Kidney (tissue), 14 donors: ENCODE measurements around the gene KLK15. TPM values are rescaled to one million over a fixed set of nuclear protein-coding genes. Genes with fewer than 3 reads are reported as not detected.

ENCODE experiments used
- DNase-seq, 5 donors: peaks; one replicate each; pipeline ENCODE4 v3.0.0-alpha.2; 2013 to 2020
- FAIRE-seq: peaks from 2 replicates; lab custom pipeline; 2012; peaks lifted over from hg19 to GRCh38; lab: Jason Lieb, UNC
- H3K27ac ChIP-seq, 2 donors: one replicate each; pipeline ENCODE4 v1.7.0; 2013; ENCODE audit warnings: low read depth in 2 of 2, low read length in 2 of 2, inconsistent platforms in 1 of 2
- H3K27me3 ChIP-seq: one replicate; pipeline ENCODE4 v1.7.1; 2013; ENCODE audit warnings: low read length, inconsistent platforms; ENCODE audit not compliant: control insufficient read depth, insufficient read depth
- H3K36me3 ChIP-seq, 3 donors: one replicate each; pipeline versions ENCODE4 v1.7.0 to v1.7.1; 2013; ENCODE audit warnings: low read length in 3 of 3, control low read depth in 1 of 3, inconsistent platforms in 1 of 3; ENCODE audit not compliant: insufficient read depth in 3 of 3, control insufficient read depth in 2 of 3
- H3K4me1 ChIP-seq, 3 donors: one replicate each; pipeline versions ENCODE4 v1.7.0 to v1.7.1; 2013; ENCODE audit warnings: low read length in 3 of 3, inconsistent platforms in 1 of 3, low read depth in 1 of 3; ENCODE audit not compliant: control insufficient read depth in 2 of 3, insufficient read depth in 2 of 3
- H3K4me3 ChIP-seq, 3 donors: one replicate each; pipeline versions ENCODE4 v1.7.0 to v1.8.1; 2013; ENCODE audit warnings: low read length in 3 of 3, control low read depth in 1 of 3, inconsistent platforms in 1 of 3
- H3K9ac ChIP-seq, 3 donors: one replicate each; pipeline versions ENCODE4 v1.7.0 to v1.7.1; 2013; ENCODE audit warnings: low read length in 3 of 3, control low read depth in 1 of 3, inconsistent platforms in 1 of 3
- H3K9me3 ChIP-seq, 3 donors: one replicate each; pipeline versions ENCODE4 v1.7.0 to v1.7.1; 2013; ENCODE audit warnings: low read length in 3 of 3, control low read depth in 1 of 3, inconsistent platforms in 1 of 3; ENCODE audit not compliant: control insufficient read depth in 2 of 3, insufficient read depth in 1 of 3
- intact Hi-C: fragments of 100-400 bp; cut with DNase I; formaldehyde crosslinking; loops from one replicate; pipeline ENCODE4 v1.11.1; 2022
- polyA plus RNA-seq: library from polyadenylated mRNA; stranded (reverse); fragments of 350-450 nt; fragmentation: Illumina TruSeq; extraction: RNeasy Lipid Tissue Mini Kit (QIAGEN cat#74804); gene quantifications from one replicate; pipeline ENCODE4 v1.2.3, GENCODE V29; 2014; ENCODE audit warnings: low read depth, low replicate concordance; ENCODE audit not compliant: insufficient read depth
- total RNA-seq: library from RNA; stranded (reverse); fragmentation: NEBNext Ultra II Directional; extraction: Animal tissue kit (Norgen Biotek cat#: 25700); gene quantifications from one replicate; pipeline ENCODE4 v1.2.1, GENCODE V29; 2021
- TF ChIP-seq, protein P1 (sequence below): IDR thresholded peaks from 3 replicates; pipeline ENCODE4 v1.5.1; 2012; ENCODE audit warnings: mild to moderate bottlenecking, moderate library complexity, borderline replicate concordance; ENCODE audit not compliant: insufficient read depth; ENCODE audit errors: extremely low read depth
- donor health status: control.
- donor health status: control.
- donor health status: control.
- donor health status: control.
- donor health status: control.
- donor health status: DM: yes; HTN: yes; CAD: no.
- donor health status: Normal renal cell carcinoma (clear cell type).

Gene KLK15
- total and polyA plus RNA-seq, 2 donors from 2014 or later, result 2.7 TPM; not detected in 1

DNA sequence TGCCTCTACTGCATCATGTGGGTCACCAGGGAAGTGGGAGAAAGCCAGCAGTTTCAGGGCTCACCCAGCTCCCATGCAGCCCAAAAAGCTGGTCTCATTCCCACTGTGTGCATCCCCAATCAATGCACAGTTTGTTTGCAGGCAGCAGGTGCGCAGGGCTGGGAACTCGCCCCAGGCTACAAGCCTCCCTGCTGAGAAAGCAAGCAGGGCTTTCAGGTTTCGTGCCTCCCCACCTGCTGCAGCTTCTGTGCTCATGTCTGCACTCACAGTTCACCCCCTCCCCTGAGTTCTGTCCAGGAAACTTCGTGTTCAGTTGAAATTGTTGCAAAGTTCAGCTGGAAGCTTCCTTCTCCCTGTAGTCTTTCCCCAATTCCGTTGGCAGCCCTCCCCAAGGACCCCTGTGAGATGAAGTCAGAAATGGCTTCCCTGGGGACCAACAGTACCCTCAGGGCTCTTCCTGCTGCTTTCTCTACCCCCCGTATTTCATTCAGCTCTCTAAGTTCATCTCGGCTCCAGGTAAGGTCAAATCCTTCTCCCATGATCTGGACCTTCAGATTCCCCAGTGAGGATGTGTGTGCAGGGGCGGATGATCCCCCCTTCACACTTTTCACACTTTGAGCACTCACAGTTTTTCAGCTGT lies 11.0 kb upstream of the KLK15 start:
- no peaks in the 10 kb centered on the region for H3K9me3 ChIP-seq
- H3K4me3 ChIP-seq, result no peak overlapping the region
- DNase-seq (no peak), FAIRE-seq (no peak)
- TF ChIP-seq, protein P1, sequence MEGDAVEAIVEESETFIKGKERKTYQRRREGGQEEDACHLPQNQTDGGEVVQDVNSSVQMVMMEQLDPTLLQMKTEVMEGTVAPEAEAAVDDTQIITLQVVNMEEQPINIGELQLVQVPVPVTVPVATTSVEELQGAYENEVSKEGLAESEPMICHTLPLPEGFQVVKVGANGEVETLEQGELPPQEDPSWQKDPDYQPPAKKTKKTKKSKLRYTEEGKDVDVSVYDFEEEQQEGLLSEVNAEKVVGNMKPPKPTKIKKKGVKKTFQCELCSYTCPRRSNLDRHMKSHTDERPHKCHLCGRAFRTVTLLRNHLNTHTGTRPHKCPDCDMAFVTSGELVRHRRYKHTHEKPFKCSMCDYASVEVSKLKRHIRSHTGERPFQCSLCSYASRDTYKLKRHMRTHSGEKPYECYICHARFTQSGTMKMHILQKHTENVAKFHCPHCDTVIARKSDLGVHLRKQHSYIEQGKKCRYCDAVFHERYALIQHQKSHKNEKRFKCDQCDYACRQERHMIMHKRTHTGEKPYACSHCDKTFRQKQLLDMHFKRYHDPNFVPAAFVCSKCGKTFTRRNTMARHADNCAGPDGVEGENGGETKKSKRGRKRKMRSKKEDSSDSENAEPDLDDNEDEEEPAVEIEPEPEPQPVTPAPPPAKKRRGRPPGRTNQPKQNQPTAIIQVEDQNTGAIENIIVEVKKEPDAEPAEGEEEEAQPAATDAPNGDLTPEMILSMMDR, result no peak
- H3K9ac ChIP-seq, result no peak overlapping the region
- no peaks in the 10 kb centered on the region for H3K4me1 ChIP-seq
- H3K27me3 ChIP-seq, result no peaks in the 10 kb centered on the region
- intact Hi-C loops, result no loop called here
- no peak overlapping the region for H3K27ac ChIP-seq
- no peaks in the 10 kb centered on the region for H3K36me3 ChIP-seq

DNA sequence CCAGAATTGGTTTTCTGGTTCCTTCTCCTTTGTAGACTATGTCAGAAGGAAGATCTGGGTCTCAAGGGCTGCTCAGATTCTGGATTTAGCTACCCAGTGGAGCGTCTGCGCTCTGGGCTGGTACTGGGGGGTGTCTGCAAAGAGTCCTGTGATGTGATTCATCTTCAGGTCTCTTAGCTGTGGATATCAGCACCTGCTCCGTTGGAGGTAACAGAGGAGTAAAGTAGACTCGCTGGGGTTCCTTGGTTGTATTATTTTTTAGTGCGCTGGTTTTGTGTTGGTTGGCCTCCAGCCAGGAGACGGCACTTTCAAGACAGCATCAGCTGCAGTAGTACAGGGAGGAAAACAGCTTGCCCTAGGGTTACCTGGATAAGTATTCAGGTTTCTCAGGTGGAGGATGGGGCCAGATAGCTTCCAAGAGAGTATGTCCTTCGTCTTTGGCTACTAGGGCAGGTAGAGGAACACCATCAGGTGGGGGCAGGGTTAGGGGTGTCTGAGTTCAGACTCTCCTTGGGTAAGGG lies 10.4 kb upstream of the KLK15 start:
- Histone ChIP-seq H3K4me3 (no peak overlapping the region), H3K27ac (no peak overlapping the region), H3K9me3 (no peaks in the 10 kb centered on the region), H3K9ac (no peak overlapping the region), H3K4me1 (no peaks in the 10 kb centered on the region), H3K36me3 (no peaks in the 10 kb centered on the region), H3K27me3 (no peaks in the 10 kb centered on the region)
- FAIRE-seq (no peak), DNase-seq (no peak)
- TF ChIP-seq, protein P1, result no peak
- intact Hi-C loops, result no loop called here

DNA sequence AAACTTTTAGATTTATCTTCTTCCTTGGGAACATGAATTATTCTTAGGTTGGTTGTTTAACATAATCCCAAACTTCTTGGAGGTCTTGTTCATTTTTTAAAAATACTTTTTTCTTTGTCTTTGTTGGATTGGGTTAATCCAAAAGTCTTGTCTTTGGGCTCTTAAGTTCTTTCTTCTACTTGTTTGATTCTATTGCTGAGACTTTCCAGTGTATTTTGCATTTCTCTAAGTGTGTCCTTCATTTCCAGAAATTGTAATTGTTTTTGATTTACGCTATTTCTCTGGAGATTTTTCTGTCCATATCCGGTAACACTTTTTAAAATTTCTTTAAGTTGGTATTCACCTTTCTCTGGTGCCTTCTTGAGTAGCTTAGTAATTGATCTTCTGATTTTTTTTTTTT lies 9.8 kb upstream of the KLK15 start:
- TF ChIP-seq, protein P1, result no peak
- no peak overlapping the region for H3K4me3 ChIP-seq
- intact Hi-C loops, result no loop called here

DNA sequence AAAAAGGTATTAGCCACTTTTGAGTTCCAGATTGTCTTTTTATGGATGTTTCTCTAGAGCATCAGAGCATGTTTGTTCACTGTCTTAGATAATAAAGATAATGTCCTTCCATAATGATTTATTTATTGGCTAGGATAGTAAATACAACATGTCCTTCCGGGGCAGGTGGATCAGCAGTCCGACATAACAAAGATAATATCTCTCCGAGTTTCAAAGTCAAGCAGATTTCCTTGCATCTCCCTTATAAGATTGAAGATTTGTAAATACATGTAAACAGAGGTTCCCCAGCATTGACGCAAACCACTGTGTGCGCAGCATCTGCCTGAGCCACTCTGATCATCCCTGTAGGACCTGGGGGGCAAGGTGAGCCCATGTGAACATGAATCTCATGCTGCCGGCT lies 8.8 kb upstream of the KLK15 start:
- FAIRE-seq, result no peak
- intact Hi-C loops, result no loop called here

More for the DNA sequence above, 9.8 kb upstream of the KLK15 start:
- no peak overlapping the region for H3K27ac ChIP-seq
- no peaks in the 10 kb centered on the region for H3K4me1 ChIP-seq
- H3K9me3 ChIP-seq, result no peaks in the 10 kb centered on the region
- DNase-seq, result no peak
- no peaks in the 10 kb centered on the region for H3K36me3 ChIP-seq
- FAIRE-seq, result no peak
- no peak overlapping the region for H3K9ac ChIP-seq
- no peaks in the 10 kb centered on the region for H3K27me3 ChIP-seq

More for the DNA sequence above, 8.8 kb upstream of the KLK15 start:
- Histone ChIP-seq H3K27ac (no peak overlapping the region), H3K36me3 (no peaks in the 10 kb centered on the region), H3K4me3 (no peak overlapping the region), H3K4me1 (peaks cover 0 to 2% (median 0%) of the 10 kb centered on the region in 3 donors), H3K27me3 (no peaks in the 10 kb centered on the region), H3K9ac (no peak overlapping the region), H3K9me3 (no peaks in the 10 kb centered on the region)
- no peak for DNase-seq
- TF ChIP-seq, protein P1, result no peak
